Heart left ventricle (tissue), 16 donors: ENCODE data around the gene GALK1. TPM values are rescaled to one million over a fixed set of nuclear protein-coding genes. Genes with fewer than 3 reads are reported as not detected.

Experiments
- ATAC-seq, 4 donors: fragments of 200-7000 bp; cut with Tn5 transposase; one replicate each; pipeline ENCODE4 v1.9.1; 2020 to 2022; ENCODE audit warnings: moderate library complexity in 4 of 4, mild to moderate bottlenecking in 3 of 4, moderate number of reproducible peaks in 1 of 4
- DNase-seq, 5 donors: peaks; one replicate each; pipeline ENCODE4 v3.0.0-alpha.2; 2020
- H3K27ac ChIP-seq, 12 donors: fragments of 200-600 bp; sonication (generic) in 4 of 12; one replicate each; pipeline versions ENCODE4 v1.5.0 to v1.8.0; 2016 to 2022; ENCODE audit warnings: mild to moderate bottlenecking in 2 of 12
- H3K27me3 ChIP-seq, 9 donors: fragments of 200-600 bp; sonication (generic) in 2 of 9; one replicate each; pipeline versions ENCODE4 v1.5.1 to v1.8.0; 2016 to 2022; ENCODE audit warnings: mild to moderate bottlenecking in 3 of 9
- H3K36me3 ChIP-seq, 9 donors: fragments of 200-600 bp; sonication (generic) in 2 of 9; one replicate each; pipeline versions ENCODE4 v1.5.0 to v1.8.0; 2018 to 2022; ENCODE audit warnings: mild to moderate bottlenecking in 2 of 9
- H3K4me1 ChIP-seq, 12 donors: fragments of 200-600 bp; sonication (generic) in 4 of 12; one replicate each; pipeline versions ENCODE4 v1.5.0 to v1.8.0; 2016 to 2022; ENCODE audit warnings: mild to moderate bottlenecking in 3 of 12
- H3K4me3 ChIP-seq, 12 donors: fragments of 200-600 bp; sonication (generic) in 4 of 12; one replicate each; pipeline versions ENCODE4 v1.5.0 to v1.8.0; 2017 to 2022; ENCODE audit warnings: mild to moderate bottlenecking in 9 of 12, moderate library complexity in 4 of 12
- H3K9me3 ChIP-seq, 12 donors: fragments of 200-600 bp; sonication (generic) in 4 of 12; one replicate each; pipeline versions ENCODE4 v1.5.0 to v1.8.0; 2016 to 2022; ENCODE audit warnings: mild to moderate bottlenecking in 1 of 12
- POLR2A ChIP-seq, 2 donors: fragments of 450-650 bp; IDR thresholded peaks; one replicate each; pipeline ENCODE4 v1.6.1; 2017; ENCODE audit warnings: antibody characterized with exemption in 2 of 2, mild to moderate bottlenecking in 2 of 2, moderate library complexity in 2 of 2
- WGBS, 4 donors: extraction: QIAGEN DNeasy Blood & Tissue Kit in 2 of 4; methylation state at CpG; one replicate each; pipeline versions ENCODE4 v1.1.5 to v1.1.7; 2013 to 2018; 5-methylcytosine and 5-hydroxymethylcytosine counted together
- intact Hi-C, 10 donors: fragments of 100-400 bp; cut with DNase I; formaldehyde crosslinking; loops; one replicate each; pipeline versions ENCODE4 v1.11.1 to v1.14.2; 2022
- polyA plus RNA-seq, 2 donors: library from polyadenylated mRNA; stranded (reverse); fragments of 200-250 nt; gene quantifications; one replicate each; pipeline ENCODE4 v1.2.3, GENCODE V29; 2013
- total RNA-seq, 9 donors: library from RNA; depleted of rRNA in 2 of 9; stranded (reverse); fragments of >200 nt in 2 of 9; fragmentation: NEBNext Ultra II Directional in 3 of 9; extraction: Animal tissue kit (Norgen Biotek cat#: 25700) in 3 of 9; gene quantifications; one replicate each; pipeline versions ENCODE4 v1.1.0 to v1.2.4, GENCODE V29; 2016 to 2023
- TF ChIP-seq, protein P1 (sequence below), 12 donors: fragments of 200-600 bp; sonication (generic) in 4 of 12; IDR thresholded peaks; one replicate each; pipeline versions ENCODE4 v1.5.0 to v1.8.0; 2018 to 2022; ENCODE audit warnings: antibody characterized with exemption in 12 of 12, mild to moderate bottlenecking in 5 of 12
- donor health status: ischemic (EF 13 %, LVEDD 7.1; RV severe dilation, severe dysfunction).
- donor health status: healthy with polysubstance abuse.
- donor health status: DM: no; HTN: yes; CAD: no.
- donor health status: DM: no; HTN: no; CAD: no.
- donor health status: ischemic (EF 25% LVEDD 6.9; RV normal size, moderate dysfunction).
- donor health status: ischemic (EF 25% LVEDD 5.7; RV mildly dilated, moderate dysfunction).
- donor health status: healthy.
- donor health status: DM: yes; HTN: yes; CAD: no.
- donor health status: ischemic (EF 35%, LVEDD 5.7; RV mildly dilated, moderate dysfunction).
- donor health status: nonischemic (EF 11% LVEDD 7.7; RV severe dilation, severe dysfunction).
- donor health status: DM: yes; HTN: yes; CAD: no.
- donor health status: PGD.
- donor health status: ischemic (EF 29% LVEDD 5.4; RV normal size, mild dysfunction).
- donor health status: nonischemic (EF 23%, LVEDD 6.1; RV moderate dilation, normal function).

The GALK1 gene
- total and polyA plus RNA-seq, 11 donors: 9.6 to 31.2 (median 20.1) TPM

GRCh38 chr17:75759457-75759856, 5.5 kb downstream of the GALK1 start:
- peak overlapping the region in 3 of 12 donors; percentile 15 to 73 (median 39) for H3K27ac ChIP-seq
- H3K4me3 ChIP-seq: no peak overlapping the region
- WGBS, 4 donors: 61 to 78% (median 69%) methylated on average over 3 of the region's 3 CpGs
- TF ChIP-seq POLR2A (IDR thresholded peaks at IDR 0.05): no peak
- TF ChIP-seq, protein P1, sequence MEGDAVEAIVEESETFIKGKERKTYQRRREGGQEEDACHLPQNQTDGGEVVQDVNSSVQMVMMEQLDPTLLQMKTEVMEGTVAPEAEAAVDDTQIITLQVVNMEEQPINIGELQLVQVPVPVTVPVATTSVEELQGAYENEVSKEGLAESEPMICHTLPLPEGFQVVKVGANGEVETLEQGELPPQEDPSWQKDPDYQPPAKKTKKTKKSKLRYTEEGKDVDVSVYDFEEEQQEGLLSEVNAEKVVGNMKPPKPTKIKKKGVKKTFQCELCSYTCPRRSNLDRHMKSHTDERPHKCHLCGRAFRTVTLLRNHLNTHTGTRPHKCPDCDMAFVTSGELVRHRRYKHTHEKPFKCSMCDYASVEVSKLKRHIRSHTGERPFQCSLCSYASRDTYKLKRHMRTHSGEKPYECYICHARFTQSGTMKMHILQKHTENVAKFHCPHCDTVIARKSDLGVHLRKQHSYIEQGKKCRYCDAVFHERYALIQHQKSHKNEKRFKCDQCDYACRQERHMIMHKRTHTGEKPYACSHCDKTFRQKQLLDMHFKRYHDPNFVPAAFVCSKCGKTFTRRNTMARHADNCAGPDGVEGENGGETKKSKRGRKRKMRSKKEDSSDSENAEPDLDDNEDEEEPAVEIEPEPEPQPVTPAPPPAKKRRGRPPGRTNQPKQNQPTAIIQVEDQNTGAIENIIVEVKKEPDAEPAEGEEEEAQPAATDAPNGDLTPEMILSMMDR (IDR thresholded peaks at IDR 0.05): no peak
- no peaks in the 10 kb centered on the region for H3K27me3 ChIP-seq
- DNase-seq (peak in 1 of 5 donors; percentile 49), ATAC-seq (peak; percentile 24 to 52 (median 38))
- H3K4me1 ChIP-seq: peaks cover 0 to 24% (median 12%) of the 10 kb centered on the region in 12 donors
- intact Hi-C loops: loop anchor here in 2 of 10 donors (10.0 kb wide), 1 partner anchor 335 kb away; no protein-coding TSS in a partner anchor
- H3K36me3 ChIP-seq: peaks cover 0 to 26% (median 15%) of the 10 kb centered on the region in 9 donors
- no peaks in the 10 kb centered on the region for H3K9me3 ChIP-seq

GRCh38 chr17:75758131-75758905, 6.7 kb downstream of the GALK1 start:
- DNase-seq (peak in 1 of 5 donors; percentile 53), ATAC-seq (no peak)
- H3K9me3 ChIP-seq: no peaks in the 10 kb centered on the region
- peaks cover 0 to 24% (median 10%) of the 10 kb centered on the region in 12 donors for H3K4me1 ChIP-seq
- peaks cover 0 to 26% (median 15%) of the 10 kb centered on the region in 9 donors for H3K36me3 ChIP-seq
- H3K27me3 ChIP-seq: no peaks in the 10 kb centered on the region
- no peak overlapping the region for H3K27ac ChIP-seq
- no peak for TF ChIP-seq POLR2A (IDR thresholded peaks at IDR 0.05)
- TF ChIP-seq, protein P1 (IDR thresholded peaks at IDR 0.05): peak in 3 of 12 donors; percentile 10 to 22 (median 14)
- 90 to 92% (median 91%) methylated on average over 38 to 41 of the region's 41 CpGs for WGBS, 4 donors
- H3K4me3 ChIP-seq: no peak overlapping the region
- intact Hi-C loops: loop anchor here in 2 of 10 donors (10.0 kb wide), 1 partner anchor 334 kb away; no protein-coding TSS in a partner anchor

DNA sequence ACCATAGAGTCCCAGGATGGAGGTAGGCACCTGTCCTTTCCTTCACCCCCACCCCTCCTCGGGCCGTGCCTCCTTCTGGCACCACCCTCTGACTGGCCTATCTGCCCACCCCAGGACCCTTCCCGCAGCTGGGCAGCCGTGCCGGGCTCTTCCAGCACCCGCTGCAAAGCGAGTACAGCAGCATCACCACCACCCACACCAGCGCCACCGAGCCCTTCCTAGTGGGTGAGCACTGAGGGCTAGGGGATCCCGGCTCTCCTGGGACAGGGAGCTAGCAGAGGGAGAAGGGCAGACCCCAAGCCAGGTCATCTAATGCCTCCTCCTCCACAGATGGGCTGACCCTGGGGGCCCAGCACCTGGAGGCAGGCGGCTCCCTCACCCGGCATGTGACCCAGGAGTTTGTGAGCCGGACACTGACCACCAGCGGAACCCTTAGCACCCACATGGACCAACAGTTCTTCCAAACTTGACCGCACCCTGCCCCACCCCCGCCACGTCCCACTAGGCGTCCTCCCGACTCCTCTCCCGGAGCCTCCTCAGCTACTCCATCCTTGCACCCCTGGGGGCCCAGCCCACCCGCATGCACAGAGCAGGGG, 7.8 kb downstream of the GALK1 start:
- no peak overlapping the region for H3K4me3 ChIP-seq
- no peak overlapping the region for H3K27ac ChIP-seq
- H3K27me3 ChIP-seq: no peaks in the 10 kb centered on the region
- peaks cover 0 to 25% (median 7%) of the 10 kb centered on the region in 9 donors for H3K36me3 ChIP-seq
- WGBS, 4 donors: 87 to 94% (median 91%) methylated on average over 12 to 21 of the region's 21 CpGs
- intact Hi-C loops: loop anchor here in 2 of 10 donors (10.0 kb wide), 1 partner anchor 332 kb away; no protein-coding TSS in a partner anchor
- peak in 1 of 5 donors; percentile 57 for DNase-seq
- H3K9me3 ChIP-seq: no peaks in the 10 kb centered on the region
- ATAC-seq: no peak
- no peak for TF ChIP-seq POLR2A (IDR thresholded peaks at IDR 0.05)
- TF ChIP-seq, protein P1 (IDR thresholded peaks at IDR 0.05): no peak
- H3K4me1 ChIP-seq: peaks cover 0 to 26% (median 10%) of the 10 kb centered on the region in 12 donors
